Iris pigment epithelial cell (primary cell): Measurements from ENCODE around the gene CTNNB1.
A peak's percentile ranks its signal among the peaks of the same experiment; 100 is the strongest.
"Not testable (repeated sequence)": the region's sequence is repeated elsewhere in the genome, so short reads cannot be mapped to it uniquely, and the experiment has no call there.

Source experiments
- DNase-seq: peaks from one replicate; pipeline ENCODE4 v3.0.0-alpha.2; 2011; ENCODE audit warnings: low read depth

The CTNNB1 gene

DNA sequence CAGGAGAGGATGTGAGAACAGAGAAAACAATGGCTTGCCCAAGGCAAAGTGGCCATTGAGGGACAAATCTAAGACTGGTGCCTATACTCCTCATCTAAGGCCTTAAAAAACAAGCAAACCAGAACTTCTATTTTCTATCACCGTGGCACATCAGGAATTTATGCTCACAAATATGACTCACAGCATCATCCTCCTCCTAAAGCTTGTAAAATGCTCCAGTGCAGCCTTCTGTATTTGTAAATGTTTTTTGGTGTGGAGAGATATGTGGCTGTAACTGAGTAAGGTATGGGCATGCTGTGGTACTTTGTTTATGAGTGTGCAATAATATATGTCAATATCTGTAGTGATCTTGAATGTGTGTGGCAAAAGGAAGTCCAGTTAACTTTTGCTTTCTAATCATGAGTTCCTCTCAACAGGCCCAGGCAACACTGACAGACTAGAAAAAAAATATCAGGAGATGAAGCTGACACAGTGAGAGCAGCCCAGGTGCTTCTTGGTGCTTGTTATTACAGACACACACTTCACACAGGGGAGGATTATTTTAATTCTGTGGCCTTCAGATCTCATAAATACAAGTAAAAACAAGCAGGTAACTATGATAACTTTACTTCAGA, 60.3 kb downstream of the CTNNB1 start:
- DNase-seq = peak; percentile 38

DNA sequence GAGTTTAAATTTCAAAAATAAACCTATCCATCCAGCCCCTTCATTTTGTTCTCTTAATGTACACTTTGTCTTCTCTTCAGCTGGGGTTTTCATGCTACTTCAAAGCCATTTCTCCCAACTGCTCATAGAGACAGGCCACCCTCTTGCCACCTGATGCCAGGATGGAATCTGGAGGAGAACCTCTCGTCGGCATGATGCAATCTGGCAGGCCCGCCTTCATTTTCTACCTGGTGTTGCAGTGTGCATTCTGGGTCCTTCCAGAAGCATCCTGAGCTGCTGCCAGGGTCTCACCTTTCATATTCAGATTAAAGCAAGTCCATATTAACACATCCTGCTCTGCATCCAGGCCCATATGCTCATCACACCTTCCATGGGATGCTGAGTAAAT, 60.8 kb downstream of the CTNNB1 start:
- no peak for DNase-seq

DNA sequence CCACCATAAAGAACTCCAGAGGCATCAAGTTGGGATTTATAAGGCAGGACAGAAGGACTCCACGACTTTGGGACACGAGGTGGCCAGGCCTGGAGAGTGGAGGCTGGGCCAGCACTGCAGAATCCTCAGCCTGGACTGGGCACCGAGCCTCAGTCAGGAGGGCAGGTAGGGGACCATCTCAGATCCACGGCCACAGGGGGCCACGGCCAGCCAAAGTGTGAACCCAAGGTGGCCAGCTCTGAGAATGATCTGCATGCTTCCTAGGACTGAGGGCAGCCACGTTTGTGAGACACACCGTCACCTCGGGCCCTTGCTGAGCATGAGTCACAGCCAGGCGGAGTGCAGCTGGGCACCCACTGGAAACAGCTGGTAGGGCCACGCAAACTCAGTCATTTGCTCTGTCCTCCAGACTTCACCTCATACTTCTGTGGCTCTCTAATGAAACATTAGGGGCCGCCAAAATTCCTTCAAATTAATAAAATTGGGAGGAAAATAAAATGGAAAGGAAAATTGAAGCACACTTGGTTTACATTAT, 65.8 kb downstream of the CTNNB1 start:
- DNase-seq = peak; percentile 44

DNA sequence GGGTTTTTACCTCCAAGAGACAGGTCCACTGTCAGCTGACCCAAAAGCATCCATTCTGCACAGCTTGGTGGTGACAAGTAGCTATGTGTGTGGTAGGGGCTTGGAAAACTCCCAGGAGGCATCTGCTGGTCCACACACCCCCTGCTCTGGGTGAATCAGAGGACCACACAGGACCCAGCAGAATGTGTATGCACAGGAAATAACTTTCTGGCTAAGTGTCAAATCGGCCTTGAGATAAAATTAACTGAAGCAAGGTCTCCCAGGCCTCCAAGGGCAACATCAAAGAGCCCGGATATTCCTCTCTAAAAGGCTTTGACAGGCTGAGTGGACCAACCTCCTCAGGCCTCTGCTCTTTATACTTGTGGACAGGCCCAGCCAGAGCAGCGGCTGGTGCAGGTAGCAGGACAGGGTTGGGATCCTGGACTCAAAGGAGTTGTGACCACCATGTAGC, 66.5 kb downstream of the CTNNB1 start:
- peak; percentile 90 for DNase-seq

DNA sequence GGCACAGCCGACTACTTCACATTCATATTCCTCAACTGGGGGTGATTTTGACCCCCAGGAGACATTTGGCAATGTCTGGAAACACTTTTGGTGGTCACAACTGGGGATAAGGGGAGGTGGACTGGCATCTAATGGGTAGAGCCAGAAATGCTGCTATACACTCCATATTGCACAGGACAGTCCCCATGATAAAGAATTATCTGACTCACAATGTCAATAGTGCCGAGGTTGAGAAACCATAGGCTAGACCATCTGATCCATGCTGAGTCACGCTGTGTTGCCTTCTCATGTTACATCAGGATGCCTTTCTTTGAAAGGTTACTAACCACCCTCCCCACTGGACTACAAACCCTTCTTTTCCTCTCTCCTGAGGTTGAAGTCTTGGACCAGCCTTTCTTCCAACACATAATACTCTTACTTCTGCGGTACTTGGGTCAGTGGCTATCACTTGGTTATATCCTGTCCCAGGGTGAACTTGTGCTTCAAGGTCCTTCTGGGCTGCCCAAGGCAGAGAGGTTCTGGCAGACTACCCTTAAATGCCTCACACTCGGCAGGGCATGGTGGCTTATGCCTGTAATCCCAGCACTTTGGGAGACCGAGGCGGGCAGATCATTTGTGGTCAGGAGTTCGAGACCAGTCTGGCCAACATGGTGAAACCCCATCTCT, 68.8 kb downstream of the CTNNB1 start:
- peak; percentile 98 for DNase-seq

DNA sequence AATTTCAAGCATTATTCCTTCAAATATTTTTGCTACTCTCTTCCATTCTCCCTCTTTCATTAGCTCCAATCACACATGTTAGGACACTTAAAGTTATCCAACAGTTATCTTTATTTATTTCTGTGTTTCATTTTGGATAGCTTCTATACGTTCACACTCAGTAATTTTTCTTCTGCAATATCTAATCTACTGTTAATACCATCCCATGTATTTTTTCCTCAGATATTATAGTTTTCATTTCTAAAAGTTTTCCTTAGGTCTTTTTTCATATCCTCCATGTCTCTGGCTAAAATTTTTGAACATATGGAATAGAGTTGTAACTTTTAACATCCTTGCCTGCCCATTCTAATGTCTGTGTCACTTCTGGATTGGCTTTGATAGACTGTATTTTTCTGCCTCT, 73.4 kb downstream of the CTNNB1 start:
- no peak for DNase-seq

DNA sequence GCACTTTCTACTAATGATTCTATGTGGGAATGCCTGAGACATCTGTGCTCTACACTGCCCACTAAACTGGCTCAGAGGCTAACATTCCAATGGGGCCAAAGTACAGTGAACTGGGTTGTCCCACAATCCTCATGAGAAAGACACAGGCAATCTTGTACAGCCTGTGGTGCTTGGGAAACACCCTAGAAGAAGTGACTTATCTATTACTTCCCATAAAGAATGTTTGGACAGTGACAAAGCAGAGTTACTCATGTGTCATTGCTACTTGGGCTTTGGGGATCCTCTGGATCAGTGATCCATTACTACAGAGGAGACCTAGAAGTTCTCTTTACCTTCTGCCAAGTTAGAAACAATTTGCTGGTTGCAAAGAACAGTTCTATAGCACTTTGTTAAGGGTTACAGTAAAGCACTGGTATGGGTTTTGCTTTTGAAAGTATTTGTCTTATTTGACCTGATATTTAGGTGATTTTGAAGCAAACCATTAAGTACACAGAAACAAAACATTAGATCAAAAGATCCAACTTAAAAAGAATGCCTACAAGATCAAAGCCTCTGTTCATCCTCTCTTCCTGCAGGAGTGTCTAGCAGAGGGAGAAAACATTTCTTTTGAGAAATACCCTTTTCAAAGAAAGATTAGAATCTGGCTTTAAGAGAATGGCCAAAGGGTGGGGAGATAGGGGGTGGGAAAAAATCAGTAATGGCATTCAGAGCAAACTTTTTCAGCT, 75.8 kb downstream of the CTNNB1 start:
- peak; percentile 51 for DNase-seq

DNA sequence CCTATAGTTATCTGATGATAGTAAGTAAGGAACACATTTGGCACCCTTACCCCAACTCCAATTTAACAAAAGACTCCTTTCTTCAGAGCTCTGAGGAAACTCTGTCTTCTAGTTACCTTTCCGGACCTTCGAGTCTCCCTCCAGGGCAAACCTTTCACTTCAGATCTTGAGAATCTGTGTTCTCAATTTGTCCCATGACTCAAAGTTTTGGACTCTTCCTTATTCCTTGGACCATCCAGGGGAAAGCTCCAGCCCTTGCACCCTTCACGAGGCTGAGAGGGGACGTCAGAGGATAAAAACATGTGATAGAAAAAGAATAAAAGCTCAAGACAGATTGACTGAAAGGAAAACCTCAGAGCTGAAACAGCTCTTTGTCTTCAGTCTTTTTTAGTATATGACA, 76.9 kb downstream of the CTNNB1 start:
- no peak for DNase-seq

DNA sequence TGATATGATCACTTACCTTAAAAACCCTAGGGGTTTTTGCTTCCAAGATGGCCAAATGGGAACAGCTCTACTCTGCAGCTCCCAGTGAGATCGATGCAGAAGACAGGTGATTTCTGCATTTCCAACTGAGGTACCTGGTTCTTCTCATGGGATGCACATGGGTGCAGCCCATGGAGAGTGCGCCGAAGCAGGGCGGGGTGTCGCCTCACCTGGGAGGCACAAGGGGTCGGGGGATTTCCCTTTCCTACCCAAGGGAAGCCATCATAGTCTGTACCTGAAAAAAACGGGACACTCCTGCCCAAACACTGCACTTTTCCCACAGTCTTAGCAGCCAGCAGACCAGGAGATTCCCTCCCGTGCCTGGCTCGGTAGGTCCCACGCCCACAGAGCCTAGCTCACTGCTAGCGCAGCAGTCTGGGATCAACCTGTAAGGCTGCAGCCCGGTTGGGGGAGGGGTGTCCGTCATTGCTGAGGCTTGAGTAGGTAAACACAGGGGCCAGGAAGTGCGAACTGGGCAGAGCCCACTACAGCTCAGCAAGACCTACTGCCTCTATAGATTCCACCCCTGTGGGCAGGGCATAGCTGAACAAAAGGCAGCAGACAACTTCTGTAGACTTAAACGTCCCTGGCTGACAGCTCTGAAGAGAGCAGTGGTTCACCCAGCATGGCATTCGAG, 78.6 kb downstream of the CTNNB1 start:
- DNase-seq = no peak

DNA sequence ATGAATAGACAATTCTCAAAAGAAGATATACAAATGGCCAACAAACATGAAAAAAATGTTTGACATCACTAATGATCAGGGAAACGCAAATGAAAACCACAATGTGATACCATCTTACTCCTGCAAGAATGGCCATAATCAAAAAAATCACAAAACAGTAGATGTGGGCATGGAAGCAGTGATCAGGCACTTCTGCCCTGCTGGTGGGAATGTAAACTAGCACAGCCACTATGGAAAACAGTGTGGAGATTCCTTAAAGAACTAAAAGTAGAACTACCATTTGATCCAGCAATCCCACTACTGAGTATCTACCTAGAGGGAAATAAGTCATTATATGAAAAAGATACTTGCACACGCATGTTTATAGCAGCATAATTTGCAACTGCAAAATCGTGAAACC, 85.6 kb downstream of the CTNNB1 start:
- DNase-seq = not testable (repeated sequence)

DNA sequence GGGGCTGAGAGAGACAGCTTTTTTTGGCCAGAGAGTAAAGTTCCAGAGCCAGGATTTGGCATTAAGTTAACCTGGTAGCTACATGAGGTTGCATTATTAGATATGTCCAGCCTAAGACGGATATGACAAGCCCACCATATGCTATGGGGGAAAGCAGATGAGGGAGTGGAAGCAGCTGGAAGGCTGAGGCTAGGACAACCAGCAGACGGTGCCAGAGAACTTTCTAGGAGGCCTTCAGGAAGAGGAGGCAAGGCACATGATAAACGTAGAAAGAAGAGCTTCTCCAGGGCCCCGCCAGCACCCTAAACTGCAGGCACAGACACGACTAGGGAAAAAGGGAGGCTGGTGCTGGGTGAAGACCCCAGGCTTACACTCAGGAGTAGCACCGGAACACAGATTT, 87.0 kb downstream of the CTNNB1 start:
- no peak for DNase-seq

DNA sequence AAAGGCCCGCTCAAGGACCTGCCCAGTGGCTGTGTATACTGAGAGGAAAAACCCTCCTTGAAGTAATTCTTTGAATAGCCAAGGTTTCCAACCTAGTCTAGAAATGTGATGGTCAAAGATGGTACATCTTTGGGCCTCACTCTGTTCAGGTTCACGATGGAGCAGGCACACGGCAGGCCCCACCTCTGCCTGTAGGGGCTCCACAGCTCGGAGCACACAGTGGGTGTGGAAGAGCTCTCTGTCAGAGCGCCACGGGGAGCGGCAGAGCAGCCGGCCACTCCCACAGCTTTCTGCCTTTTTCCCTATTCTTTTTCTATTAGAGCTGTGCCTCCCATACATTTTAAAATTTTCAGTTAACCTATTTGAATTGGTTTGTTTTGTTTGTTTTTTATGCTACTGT, 89.5 kb downstream of the CTNNB1 start:
- no peak for DNase-seq
